Peyer's patch (tissue), 4 donors: ENCODE results near the gene S1PR5. TPM values are rescaled to one million over a fixed set of nuclear protein-coding genes. Genes with fewer than 3 reads are reported as not detected.
A peak's percentile ranks its signal among the peaks of the same experiment; 100 is the strongest.

Experiments used
- DNase-seq, 3 donors: peaks; one replicate each; pipeline ENCODE4 v3.0.0-alpha.2; 2017 to 2019
- H3K27ac ChIP-seq, 4 donors: fragments of 200-600 bp; sonication (generic); one replicate each; pipeline ENCODE4 v1.5.1; 2016 to 2019
- H3K27me3 ChIP-seq, 2 donors: fragments of 200-600 bp; sonication (generic); one replicate each; pipeline ENCODE4 v1.5.1; 2019
- H3K36me3 ChIP-seq, 3 donors: fragments of 200-600 bp; sonication (generic); one replicate each; pipeline ENCODE4 v1.5.1; 2016 to 2019
- H3K4me1 ChIP-seq, 4 donors: fragments of 200-600 bp; sonication (generic); one replicate each; pipeline ENCODE4 v1.5.1; 2016 to 2019
- H3K4me3 ChIP-seq, 4 donors: fragments of 200-600 bp; sonication (generic); 1 replicate in 3 of 4; 2 replicates in 1 of 4; pipeline ENCODE4 v1.5.1; 2016 to 2019; ENCODE audit warnings: mild to moderate bottlenecking in 1 of 4
- H3K9me3 ChIP-seq, 4 donors: fragments of 200-600 bp; sonication (generic); one replicate each; pipeline ENCODE4 v1.5.1; 2016 to 2019; ENCODE audit warnings: mild to moderate bottlenecking in 1 of 4
- POLR2A ChIP-seq, 2 donors: fragments of 450-650 bp; IDR thresholded peaks; one replicate each; pipeline ENCODE4 v1.5.1; 2017; ENCODE audit warnings: antibody characterized with exemption in 2 of 2, mild to moderate bottlenecking in 2 of 2, moderate library complexity in 2 of 2
- total RNA-seq, 4 donors: library from RNA; depleted of rRNA; stranded (reverse); fragments of >200 nt; gene quantifications; one replicate each; pipeline ENCODE4 v1.1.0, GENCODE V29; 2016
- TF ChIP-seq, protein P1 (sequence below), 6 experiments: fragments of 450-650 bp in 4 of 6; fragments of 200-600 bp in 2 of 6; sonication (generic) in 1 of 6; IDR thresholded peaks; one replicate each; pipeline ENCODE4 v1.5.1; 2017 to 2019; ENCODE audit warnings: antibody characterized with exemption in 6 of 6, mild to moderate bottlenecking in 3 of 6, moderate library complexity in 1 of 6

Gene S1PR5
- total RNA-seq, 4 donors from 2014 or later: not detected

DNA sequence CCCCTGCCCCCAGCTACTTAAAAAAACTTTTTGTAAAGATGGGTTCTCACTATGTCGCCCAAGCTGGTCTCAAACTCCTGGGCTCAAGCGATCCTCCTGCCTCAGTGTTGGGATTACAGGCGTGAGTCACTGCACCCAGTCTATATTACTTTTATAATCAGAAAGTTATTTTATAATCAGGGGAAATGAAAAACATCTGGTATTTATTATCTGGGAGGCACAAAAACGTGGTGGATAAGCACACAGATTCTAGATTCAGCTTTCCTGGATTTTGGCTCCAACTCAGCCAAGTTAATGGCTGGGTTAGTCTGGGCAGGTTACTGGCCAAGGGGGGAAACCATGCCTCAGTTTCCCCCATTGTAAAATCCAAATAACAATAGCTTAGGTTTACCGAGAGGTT, 38.8 kb downstream of the S1PR5 start:
- TF ChIP-seq POLR2A (IDR thresholded peaks at IDR 0.05): no peak
- TF ChIP-seq, protein P1, sequence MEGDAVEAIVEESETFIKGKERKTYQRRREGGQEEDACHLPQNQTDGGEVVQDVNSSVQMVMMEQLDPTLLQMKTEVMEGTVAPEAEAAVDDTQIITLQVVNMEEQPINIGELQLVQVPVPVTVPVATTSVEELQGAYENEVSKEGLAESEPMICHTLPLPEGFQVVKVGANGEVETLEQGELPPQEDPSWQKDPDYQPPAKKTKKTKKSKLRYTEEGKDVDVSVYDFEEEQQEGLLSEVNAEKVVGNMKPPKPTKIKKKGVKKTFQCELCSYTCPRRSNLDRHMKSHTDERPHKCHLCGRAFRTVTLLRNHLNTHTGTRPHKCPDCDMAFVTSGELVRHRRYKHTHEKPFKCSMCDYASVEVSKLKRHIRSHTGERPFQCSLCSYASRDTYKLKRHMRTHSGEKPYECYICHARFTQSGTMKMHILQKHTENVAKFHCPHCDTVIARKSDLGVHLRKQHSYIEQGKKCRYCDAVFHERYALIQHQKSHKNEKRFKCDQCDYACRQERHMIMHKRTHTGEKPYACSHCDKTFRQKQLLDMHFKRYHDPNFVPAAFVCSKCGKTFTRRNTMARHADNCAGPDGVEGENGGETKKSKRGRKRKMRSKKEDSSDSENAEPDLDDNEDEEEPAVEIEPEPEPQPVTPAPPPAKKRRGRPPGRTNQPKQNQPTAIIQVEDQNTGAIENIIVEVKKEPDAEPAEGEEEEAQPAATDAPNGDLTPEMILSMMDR (IDR thresholded peaks at IDR 0.05): no peak
- Histone ChIP-seq H3K27me3 (no peaks in the 10 kb centered on the region), H3K9me3 (no peaks in the 10 kb centered on the region), H3K4me3 (peak overlapping the region in 2 of 4 donors; percentile 35 to 46), H3K36me3 (no peaks in the 10 kb centered on the region), H3K4me1 (peaks cover 0 to 5% (median 2%) of the 10 kb centered on the region in 4 donors), H3K27ac (no peak overlapping the region)
- DNase-seq: no peak

DNA sequence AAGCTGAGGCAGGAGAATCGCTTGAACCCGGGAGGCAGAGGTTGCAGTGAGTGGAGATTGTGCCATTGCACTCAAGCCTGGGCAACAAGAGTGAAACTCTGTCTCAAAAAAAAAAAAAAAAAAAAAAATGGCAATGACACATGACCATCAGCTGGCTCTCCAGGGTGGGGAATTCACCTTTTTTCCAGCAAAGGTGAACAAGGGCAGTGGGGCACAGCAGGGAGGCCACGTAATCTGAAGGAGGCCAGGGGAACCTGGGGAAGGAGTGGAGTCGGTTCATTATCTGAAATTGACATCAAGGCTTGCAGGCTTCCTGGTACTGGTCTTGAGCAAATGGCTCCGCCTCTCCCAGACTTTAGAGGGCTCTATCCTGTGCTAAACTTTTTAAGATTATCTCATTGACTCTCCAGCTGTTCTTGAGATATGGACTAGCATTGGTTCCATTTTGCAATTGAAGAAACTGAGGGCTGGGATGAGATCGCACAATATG, 42.2 kb downstream of the S1PR5 start:
- no peak overlapping the region for H3K4me3 ChIP-seq
- TF ChIP-seq POLR2A (IDR thresholded peaks at IDR 0.05): no peak
- TF ChIP-seq, protein P1 (IDR thresholded peaks at IDR 0.05): no peak
- peaks cover 0 to 5% (median 2%) of the 10 kb centered on the region in 4 donors for H3K4me1 ChIP-seq
- DNase-seq: no peak
- no peaks in the 10 kb centered on the region for H3K27me3 ChIP-seq
- no peaks in the 10 kb centered on the region for H3K9me3 ChIP-seq
- H3K27ac ChIP-seq: no peak overlapping the region
- H3K36me3 ChIP-seq: no peaks in the 10 kb centered on the region

DNA sequence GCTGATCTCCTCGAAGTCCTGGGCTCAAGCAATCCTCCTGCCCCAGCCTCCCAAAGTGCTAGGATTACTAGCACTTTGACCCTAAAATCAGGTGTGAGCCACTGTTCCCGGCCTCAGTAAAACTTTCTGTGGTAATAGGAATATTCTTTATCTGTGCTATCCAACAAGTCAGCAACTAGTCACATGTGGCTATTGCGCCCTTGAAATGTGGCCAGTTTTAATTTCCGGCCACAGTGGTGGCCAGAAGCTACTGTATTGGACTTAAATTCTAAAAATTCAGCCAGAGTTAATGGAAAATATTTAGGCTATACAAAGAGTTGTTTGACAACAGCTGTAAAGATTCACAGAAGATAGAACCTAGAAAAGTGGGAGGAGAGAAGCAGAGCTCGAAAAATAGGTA, 44.1 kb downstream of the S1PR5 start:
- no peak for DNase-seq
- no peak for TF ChIP-seq POLR2A (IDR thresholded peaks at IDR 0.05)
- TF ChIP-seq, protein P1 (IDR thresholded peaks at IDR 0.05): no peak
- H3K27ac ChIP-seq: no peak overlapping the region

DNA sequence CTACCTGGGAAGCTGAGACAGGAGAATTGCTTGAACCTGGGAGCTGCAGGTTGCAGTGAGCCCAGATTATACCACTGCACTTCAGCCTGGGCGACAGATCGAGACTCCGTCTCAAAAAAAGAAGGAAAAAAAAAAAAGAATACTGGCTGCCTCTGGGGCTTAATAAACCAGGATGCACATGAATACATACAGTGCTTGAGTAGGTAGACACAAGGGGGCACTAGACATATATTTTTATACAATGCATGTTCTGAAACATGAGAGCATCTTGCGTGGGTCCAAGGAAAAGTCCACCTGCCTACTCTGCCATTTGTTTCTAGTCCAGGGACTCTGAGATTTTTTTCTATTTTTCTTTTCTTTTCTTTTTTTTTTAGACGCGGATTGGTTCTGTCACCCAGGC, 45.3 kb downstream of the S1PR5 start:
- no peak for DNase-seq
- Histone ChIP-seq H3K27me3 (no peaks in the 10 kb centered on the region), H3K27ac (no peak overlapping the region), H3K9me3 (no peaks in the 10 kb centered on the region), H3K4me3 (no peak overlapping the region), H3K36me3 (peaks cover 0 to 6% (median 0%) of the 10 kb centered on the region in 3 donors), H3K4me1 (no peaks in the 10 kb centered on the region)
- no peak for TF ChIP-seq POLR2A (IDR thresholded peaks at IDR 0.05)
- TF ChIP-seq, protein P1 (IDR thresholded peaks at IDR 0.05): peak in 5 of 6 experiments; percentile 7 to 45 (median 28)

More for the DNA sequence above, 44.1 kb downstream of the S1PR5 start:
- H3K9me3 ChIP-seq: no peaks in the 10 kb centered on the region
- H3K4me3 ChIP-seq: no peak overlapping the region
- H3K36me3 ChIP-seq: no peaks in the 10 kb centered on the region
- no peaks in the 10 kb centered on the region for H3K27me3 ChIP-seq
- H3K4me1 ChIP-seq: no peaks in the 10 kb centered on the region

DNA sequence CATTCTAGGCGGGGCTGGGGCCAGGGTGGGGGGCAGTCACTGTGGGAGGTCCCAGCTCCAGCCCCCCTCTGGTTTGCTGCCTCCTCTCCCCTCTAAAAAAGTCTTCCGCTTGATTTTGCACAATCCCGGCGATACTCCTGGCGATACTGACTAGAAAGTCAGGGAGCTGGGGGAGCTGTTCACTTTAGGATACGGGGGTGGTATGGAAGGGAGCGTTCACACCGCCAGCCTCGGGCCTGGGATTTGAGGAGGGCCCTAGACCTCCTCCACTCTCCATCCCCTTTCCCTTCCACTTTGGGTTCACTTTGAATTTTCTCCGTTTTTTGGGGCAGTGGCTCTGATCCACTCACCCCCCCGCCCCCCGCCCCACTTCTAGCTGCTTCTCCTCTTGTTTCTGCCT, 49.1 kb downstream of the S1PR5 start:
- Histone ChIP-seq H3K27ac (no peak overlapping the region), H3K36me3 (peaks cover 0 to 29% (median 0%) of the 10 kb centered on the region in 3 donors), H3K9me3 (no peaks in the 10 kb centered on the region), H3K27me3 (no peaks in the 10 kb centered on the region), H3K4me3 (no peak overlapping the region), H3K4me1 (no peaks in the 10 kb centered on the region)
- TF ChIP-seq, protein P1 (IDR thresholded peaks at IDR 0.05): no peak
- no peak for TF ChIP-seq POLR2A (IDR thresholded peaks at IDR 0.05)
- DNase-seq: no peak
